ENCODE data around the gene MT1F.
"Not testable (repeated sequence)": the region's sequence is repeated elsewhere in the genome, so short reads cannot be mapped to it uniquely, and the experiment has no call there.

Gene MT1F

DNA sequence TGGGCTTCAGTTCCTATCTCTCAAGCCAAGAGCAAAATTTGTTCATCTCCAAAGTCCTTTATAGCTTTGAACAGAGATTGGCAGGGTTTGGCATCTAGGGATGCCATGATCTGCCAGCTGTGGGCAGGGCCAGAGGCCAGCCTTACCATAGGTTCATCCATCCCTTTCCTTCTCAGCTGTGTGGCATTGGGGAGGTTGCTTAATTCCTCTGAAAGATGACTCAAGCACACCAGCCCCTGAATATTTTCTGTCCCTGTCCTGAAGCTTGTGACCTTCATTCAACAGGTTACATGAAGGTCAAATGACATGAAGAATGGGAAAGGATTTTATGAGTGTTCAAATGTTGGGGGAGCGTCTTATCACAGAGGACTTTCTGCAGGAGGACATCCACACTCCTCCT, 6.7 kb downstream of the MT1F start:
- no peak for TF ChIP-seq EZH2phosphoT487 (IDR thresholded peaks at IDR 0.05; ENCODE audit: borderline replicate concordance)
- TF ChIP-seq, protein P1, sequence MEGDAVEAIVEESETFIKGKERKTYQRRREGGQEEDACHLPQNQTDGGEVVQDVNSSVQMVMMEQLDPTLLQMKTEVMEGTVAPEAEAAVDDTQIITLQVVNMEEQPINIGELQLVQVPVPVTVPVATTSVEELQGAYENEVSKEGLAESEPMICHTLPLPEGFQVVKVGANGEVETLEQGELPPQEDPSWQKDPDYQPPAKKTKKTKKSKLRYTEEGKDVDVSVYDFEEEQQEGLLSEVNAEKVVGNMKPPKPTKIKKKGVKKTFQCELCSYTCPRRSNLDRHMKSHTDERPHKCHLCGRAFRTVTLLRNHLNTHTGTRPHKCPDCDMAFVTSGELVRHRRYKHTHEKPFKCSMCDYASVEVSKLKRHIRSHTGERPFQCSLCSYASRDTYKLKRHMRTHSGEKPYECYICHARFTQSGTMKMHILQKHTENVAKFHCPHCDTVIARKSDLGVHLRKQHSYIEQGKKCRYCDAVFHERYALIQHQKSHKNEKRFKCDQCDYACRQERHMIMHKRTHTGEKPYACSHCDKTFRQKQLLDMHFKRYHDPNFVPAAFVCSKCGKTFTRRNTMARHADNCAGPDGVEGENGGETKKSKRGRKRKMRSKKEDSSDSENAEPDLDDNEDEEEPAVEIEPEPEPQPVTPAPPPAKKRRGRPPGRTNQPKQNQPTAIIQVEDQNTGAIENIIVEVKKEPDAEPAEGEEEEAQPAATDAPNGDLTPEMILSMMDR (conservative IDR thresholded peaks at IDR 0.05; ENCODE audit: low read length), result no peak
- no peaks in the 10 kb centered on the region for H3K27me3 ChIP-seq (ENCODE audit: insufficient read depth, low read length, poor library complexity, severe bottlenecking)
- no peak overlapping the region for H3K4me2 ChIP-seq (ENCODE audit: low read depth, low read length, poor library complexity, severe bottlenecking)

DNA sequence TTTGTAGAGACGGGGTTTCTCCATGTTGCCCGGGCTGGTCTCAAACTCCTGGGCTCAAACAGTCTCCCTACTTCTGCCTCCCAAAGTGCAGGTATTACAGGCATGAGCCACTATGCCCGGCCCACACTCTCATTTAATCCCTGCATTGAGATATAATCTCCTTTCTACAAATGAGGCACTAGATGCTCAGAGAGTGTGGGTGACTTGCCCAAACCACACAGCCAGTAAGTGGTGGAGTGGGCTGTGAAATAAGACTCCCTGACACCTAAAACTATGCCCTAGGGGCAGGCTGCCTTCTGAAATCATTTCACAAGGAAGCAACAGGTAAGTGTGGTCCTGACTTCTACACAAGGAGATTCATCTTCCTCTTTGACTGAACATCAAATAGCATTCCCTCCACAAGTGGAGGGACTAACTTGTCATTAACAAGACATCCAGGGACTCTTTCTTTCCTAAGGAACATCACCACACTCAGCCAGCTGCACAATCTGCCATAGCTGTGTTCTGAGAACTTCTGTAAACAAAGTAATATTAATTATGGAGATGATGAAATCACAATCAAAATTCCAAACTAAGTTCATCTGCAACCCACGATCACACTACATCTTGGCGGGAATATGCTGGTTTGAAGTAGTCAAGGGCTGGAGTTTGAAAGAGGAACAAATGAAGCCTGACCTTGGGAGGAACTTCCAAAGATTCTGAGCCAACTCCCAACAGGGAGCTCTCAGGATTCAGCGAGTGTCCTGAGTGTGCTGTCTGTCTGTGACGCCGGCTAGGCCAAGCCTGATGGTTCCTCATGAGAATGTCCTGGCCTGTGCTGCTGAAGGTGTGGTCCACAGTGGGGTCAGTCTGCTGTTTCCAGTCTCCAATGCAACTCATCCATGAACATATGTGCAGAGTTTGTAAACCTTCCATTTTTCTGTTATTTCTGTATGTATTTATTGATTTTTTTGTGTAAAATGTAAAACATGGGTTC, 7.8 kb downstream of the MT1F start:
- H4K20me1 ChIP-seq (ENCODE audit: insufficient read depth, low read length, poor library complexity, severe bottlenecking); H3K27me3 ChIP-seq (ENCODE audit: insufficient read depth, low read length, poor library complexity, severe bottlenecking); H2AFZ ChIP-seq (ENCODE audit: low read length); H3K79me2 ChIP-seq (ENCODE audit: insufficient read depth, low read length); H3K4me2 ChIP-seq (ENCODE audit: low read depth, low read length, poor library complexity, severe bottlenecking); H3K36me3 ChIP-seq (ENCODE audit: insufficient read depth, low read length); H3K4me1 ChIP-seq (ENCODE audit: insufficient read depth, low read length, poor library complexity, severe bottlenecking); H3K4me3 ChIP-seq (ENCODE audit: low read length, poor library complexity, severe bottlenecking); H3F3A ChIP-seq (ENCODE audit: low read depth); H3K9me2 ChIP-seq (replicated peaks; ENCODE audit: low read depth, low read length); H3K9ac ChIP-seq (ENCODE audit: low read depth, low read length, poor library complexity, severe bottlenecking); H3K9me3 ChIP-seq (ENCODE audit: insufficient read depth, low read depth, low read length): not testable (repeated sequence)

More for the DNA sequence above, 6.7 kb downstream of the MT1F start:
- H3K9me3 ChIP-seq (ENCODE audit: insufficient read depth, low read depth, low read length), result no peaks in the 10 kb centered on the region
- no peaks in the 10 kb centered on the region for H3K79me2 ChIP-seq (ENCODE audit: insufficient read depth, low read length)
- no peaks in the 10 kb centered on the region for H3F3A ChIP-seq (ENCODE audit: low read depth)
- no peak overlapping the region for H2AFZ ChIP-seq (ENCODE audit: low read length)
- H3K4me3 ChIP-seq (ENCODE audit: low read length, poor library complexity, severe bottlenecking), result no peak overlapping the region
- no peak overlapping the region for H3K9ac ChIP-seq (ENCODE audit: low read depth, low read length, poor library complexity, severe bottlenecking)
- no peaks in the 10 kb centered on the region for H3K4me1 ChIP-seq (ENCODE audit: insufficient read depth, low read length, poor library complexity, severe bottlenecking)
- no peaks in the 10 kb centered on the region for H3K9me2 ChIP-seq (replicated peaks; ENCODE audit: low read depth, low read length)
- no peaks in the 10 kb centered on the region for H3K36me3 ChIP-seq (ENCODE audit: insufficient read depth, low read length)
- H4K20me1 ChIP-seq (ENCODE audit: insufficient read depth, low read length, poor library complexity, severe bottlenecking), result no peaks in the 10 kb centered on the region

DNA sequence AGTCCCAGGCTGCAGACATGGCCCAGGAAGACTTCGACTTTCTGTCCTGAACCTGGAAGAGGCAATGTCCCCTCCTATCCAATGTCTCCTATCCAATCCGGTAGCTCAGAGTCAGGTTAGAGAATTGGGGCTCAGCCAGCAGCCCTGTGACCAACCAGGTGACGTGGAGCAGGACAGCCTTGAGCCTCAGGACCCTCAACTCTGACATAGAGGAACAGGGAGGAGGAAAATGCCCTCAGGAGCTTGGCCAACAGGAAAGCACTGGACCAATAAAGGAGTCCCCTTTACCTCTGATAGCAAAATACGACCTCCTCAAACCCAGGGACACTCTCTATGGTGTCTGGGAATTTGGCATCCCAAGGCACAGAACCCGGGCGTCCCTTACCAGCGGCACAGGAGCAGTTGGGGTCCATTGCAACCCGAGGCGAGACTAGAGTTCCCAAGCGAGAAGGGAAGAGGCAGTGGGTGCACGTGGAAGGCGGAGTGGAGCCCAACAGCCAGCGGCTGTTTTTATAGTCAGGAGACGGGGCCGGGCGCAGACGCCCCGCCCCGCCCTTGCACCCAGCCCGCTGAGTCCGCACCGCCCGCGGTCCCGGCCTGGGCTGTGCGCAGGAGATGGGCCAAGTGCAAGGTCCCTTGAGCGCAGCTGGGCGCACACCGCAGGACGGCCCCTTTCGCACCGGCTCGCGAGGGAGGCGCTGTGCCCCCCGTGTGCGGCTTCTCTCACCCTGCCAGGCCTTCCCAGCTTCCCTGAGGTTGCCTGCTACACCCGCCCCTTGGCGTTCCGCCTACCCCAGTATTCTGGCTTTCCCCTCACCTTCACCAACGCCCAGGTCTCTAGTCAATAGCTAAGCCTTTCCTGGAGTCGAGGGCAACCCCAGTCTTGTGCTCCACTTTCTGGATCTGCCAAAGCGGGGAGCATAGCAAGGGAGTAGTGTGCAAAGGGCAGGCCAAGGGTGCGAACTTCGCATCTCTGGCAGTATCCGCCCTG, 10.1 kb downstream of the MT1F start, which contains the start of gene MT1G:
Gene MT1G, minus strand, starts transcription at position 485 of the 991 bp plus-strand sequence. Its CDS starts 72 bp downstream, at position 413.
- Histone ChIP-seq H3F3A (ENCODE audit: low read depth) (no peaks in the 10 kb centered on the region), H3K4me1 (ENCODE audit: insufficient read depth, low read length, poor library complexity, severe bottlenecking) (no peaks in the 10 kb centered on the region), H3K9me3 (ENCODE audit: insufficient read depth, low read depth, low read length) (no peaks in the 10 kb centered on the region), H3K4me2 (ENCODE audit: low read depth, low read length, poor library complexity, severe bottlenecking) (no peak within 1 kb of the TSS), H3K27me3 (ENCODE audit: insufficient read depth, low read length, poor library complexity, severe bottlenecking) (no peaks in the 10 kb centered on the region), H3K9me2 (replicated peaks; ENCODE audit: low read depth, low read length) (no peaks in the 10 kb centered on the region), H3K9ac (ENCODE audit: low read depth, low read length, poor library complexity, severe bottlenecking) (no peak within 1 kb of the TSS), H4K20me1 (ENCODE audit: insufficient read depth, low read length, poor library complexity, severe bottlenecking) (no peaks in the 10 kb centered on the region), H3K79me2 (ENCODE audit: insufficient read depth, low read length) (no peaks in the 10 kb centered on the region), H3K4me3 (ENCODE audit: low read length, poor library complexity, severe bottlenecking) (no peak within 1 kb of the TSS), H3K36me3 (ENCODE audit: insufficient read depth, low read length) (no peaks in the 10 kb centered on the region), H2AFZ (ENCODE audit: low read length) (no peak within 1 kb of the TSS)
- no peak for TF ChIP-seq EZH2phosphoT487 (IDR thresholded peaks at IDR 0.05; ENCODE audit: borderline replicate concordance)
- TF ChIP-seq, protein P1 (conservative IDR thresholded peaks at IDR 0.05; ENCODE audit: low read length), result no peak

Measured in Loucy (cell line).